K562 (cell line): ENCODE measurements around the gene PITPNB. TPM values are rescaled to one million over a fixed set of nuclear protein-coding genes. Genes with fewer than 3 reads are reported as not detected.

Experiments used
- ATAC-seq: fragments of 200-7000 bp; cut with Tn5 transposase; 3 replicates; pipeline ENCODE4 v1.9.1; 2020; ENCODE audit warnings: moderate library complexity
- BruUV-seq: library from RNA; stranded (reverse); fragments of 400-500 nt; replicated peaks from 2 replicates; lab custom pipeline; 2021; lab: Mats Ljungman, UMichigan
- CTCF ChIA-PET: fragments of 300-600 bp; formaldehyde crosslinking; extraction: SDS; loops from one replicate; lab custom pipeline; 2021; ENCODE audit warnings: low intra/inter-chr PET ratio; lab: Yijun Ruan, JAX
- POLR2A ChIA-PET: fragments of 300-600, 350-650 bp; sonication (Branson Sonifier 250); formaldehyde crosslinking; extraction: SDS; loops from one replicate; lab custom pipeline; 2021; ENCODE audit warnings: antibody characterized with exemption, inconsistent platforms; lab: Yijun Ruan, JAX
- DNase-seq, 4 experiments: peaks; one replicate each; pipeline versions ENCODE4 v3.0.0 to v3.0.0-alpha.2; 2011 to 2018; ENCODE audit warnings: low spot score in 3 of 4, mixed read lengths in 3 of 4; ENCODE audit errors: extremely low read depth in 1 of 4
- FAIRE-seq: peaks from 2 replicates; lab custom pipeline; 2011; peaks lifted over from hg19 to GRCh38; lab: Jason Lieb, UNC
- H2AFZ ChIP-seq: 2 replicates; pipeline ENCODE4 v1.6.0; 2011; ENCODE audit warnings: low read depth, low read length, control low read depth, inconsistent platforms
- H3K27ac ChIP-seq: fragments of 200-600 bp; 3 replicates; pipeline ENCODE4 v1.8.0; 2011; ENCODE audit warnings: low read depth, mild to moderate bottlenecking, control low read depth, inconsistent platforms, low read length, moderate library complexity, mixed read lengths; ENCODE audit errors: extremely low read depth
- H3K27me3 ChIP-seq, 2 experiments: fragments of 300-600 bp in 1 of 2; 2 replicates in 1 of 2; 3 replicates in 1 of 2; pipeline versions ENCODE4 v1.6.0 to v1.8.0; 2011; ENCODE audit warnings: inconsistent platforms in 2 of 2, low read length in 2 of 2, mild to moderate bottlenecking in 1 of 2, mixed read lengths in 1 of 2, moderate library complexity in 1 of 2; ENCODE audit not compliant: control insufficient read depth in 2 of 2, insufficient read depth in 2 of 2
- H3K36me3 ChIP-seq: fragments of 300-600 bp; 3 replicates; pipeline ENCODE4 v1.8.0; 2011; ENCODE audit warnings: mild to moderate bottlenecking, low read length, inconsistent platforms; ENCODE audit not compliant: control insufficient read depth, insufficient read depth
- H3K4me1 ChIP-seq, 2 experiments: fragments of 200-600 bp in 1 of 2; replicated peaks in 1 of 2; 2 replicates in 1 of 2; 3 replicates in 1 of 2; pipeline versions ENCODE4 v1.5.1 to v1.8.0; 2011; ENCODE audit warnings: inconsistent platforms in 2 of 2, low read length in 2 of 2, mild to moderate bottlenecking in 1 of 2, mixed read lengths in 1 of 2, moderate library complexity in 1 of 2; ENCODE audit not compliant: control insufficient read depth in 2 of 2, insufficient read depth in 2 of 2
- H3K4me2 ChIP-seq: 2 replicates; pipeline ENCODE4 v1.6.1; 2011; ENCODE audit warnings: low read length, control low read depth, inconsistent platforms, mixed read lengths; ENCODE audit not compliant: insufficient read depth
- H3K4me3 ChIP-seq: fragments of 200-600 bp; sonication (generic), shearing (Covaris generic); 2 replicates; pipeline ENCODE4 v1.5.1; 2016; ENCODE audit warnings: control low read depth, inconsistent platforms
- H3K79me2 ChIP-seq: fragments of 200-600 bp; 3 replicates; pipeline ENCODE4 v1.8.0; 2011; ENCODE audit warnings: low read length, inconsistent platforms; ENCODE audit not compliant: control insufficient read depth, insufficient read depth
- H3K9ac ChIP-seq, 2 experiments: 2 replicates each; pipeline versions ENCODE4 v1.6.0 to v1.6.1; 2011; ENCODE audit warnings: low read depth in 2 of 2, low read length in 2 of 2, control low read depth in 1 of 2, inconsistent platforms in 1 of 2, mild to moderate bottlenecking in 1 of 2, mixed read lengths in 1 of 2; ENCODE audit not compliant: insufficient read depth in 1 of 2
- H3K9me1 ChIP-seq: one replicate; pipeline ENCODE4 v1.6.0; 2011; ENCODE audit warnings: inconsistent platforms, mild to moderate bottlenecking, low read length, moderate library complexity; ENCODE audit not compliant: control insufficient read depth, insufficient read depth
- H3K9me3 ChIP-seq: replicated peaks from 2 replicates; pipeline ENCODE4 v1.5.1; 2011; ENCODE audit warnings: low read depth, low read length, inconsistent platforms; ENCODE audit not compliant: control insufficient read depth, insufficient read depth
- H4K20me1 ChIP-seq: replicated peaks from 2 replicates; pipeline ENCODE4 v1.6.1; 2011; ENCODE audit warnings: low read length, inconsistent platforms, mixed read lengths; ENCODE audit not compliant: control insufficient read depth, insufficient read depth
- FIP1L1 ChIP-seq: fragments of 200-400 bp; formaldehyde crosslinking; IDR thresholded peaks from 2 replicates; pipeline ENCODE4 v1.6.1; 2018; ENCODE audit warnings: mild to moderate bottlenecking, low read depth, low read length; ENCODE audit not compliant: poor library complexity, severe bottlenecking
- HNRNPH1 ChIP-seq: fragments of 200-400 bp; formaldehyde crosslinking; optimal IDR thresholded peaks from 2 replicates; pipeline ENCODE3; 2017; ENCODE audit warnings: low read depth, mild to moderate bottlenecking, low read length, moderate library complexity
- WGBS: fragments of 100-300 bp; shearing (Covaris generic); methylation state at CpG from one replicate; pipeline ENCODE4 v1.1.6; 2016; ENCODE audit warnings: low coverage, mixed read lengths; ENCODE audit not compliant: insufficient coverage; ENCODE audit errors: missing lambda C conversion rate; 5-methylcytosine and 5-hydroxymethylcytosine counted together
- in situ Hi-C: fragments of 300-500 bp; cut with MboI; formaldehyde crosslinking; loops from 4 replicates; pipeline ENCODE4 v1.15.0; 2018; ENCODE audit warnings: inconsistent platforms, mixed read lengths
- intact Hi-C: fragments of 100-400 bp; cut with micrococcal nuclease; formaldehyde crosslinking; loops from 2 replicates; pipeline ENCODE4 v1.14.2; 2022
- polyA plus RNA-seq, 8 experiments: library from polyadenylated mRNA; depleted of rRNA in 4 of 8; stranded (reverse) in 5 of 8; unstranded in 3 of 8; fragments of >200 nt; fragmentation: Nextera tagmentation in 2 of 8; fragmentation: Illumina TruSeq in 1 of 8; extraction: Ambion mirVana in 2 of 8; extraction: Trizol in 1 of 8; gene quantifications; 2 replicates each; pipeline versions ENCODE4 v1.2.1 to v1.2.3, GENCODE V29; 2011 to 2014; ENCODE audit warnings: inconsistent platforms in 1 of 8, missing spikeins in 1 of 8
- total RNA-seq, 7 experiments: library from RNA; depleted of rRNA in 6 of 7; stranded (reverse); fragments of >200 nt in 6 of 7; fragmentation: Illumina TruSeq in 2 of 7; extraction: Trizol in 2 of 7; gene quantifications; 2 replicates each; pipeline versions ENCODE4 v1.2.1 to v1.2.3, GENCODE V29; 2011 to 2021; ENCODE audit warnings: low replicate concordance in 1 of 7
- TF ChIP-seq, protein P1 (sequence below): sonication (generic); formaldehyde crosslinking; IDR thresholded peaks from 2 replicates; pipeline ENCODE4 v1.8.1; 2023; ENCODE audit warnings: mild to moderate bottlenecking, missing genetic modification reagents

The PITPNB gene
- total and polyA plus RNA-seq, 9 of the 15 experiments (the other 6 are each of a cell fraction or from before 2014, with no cell fraction given) = 13.1 to 52.4 (median 34.7) TPM

DNA sequence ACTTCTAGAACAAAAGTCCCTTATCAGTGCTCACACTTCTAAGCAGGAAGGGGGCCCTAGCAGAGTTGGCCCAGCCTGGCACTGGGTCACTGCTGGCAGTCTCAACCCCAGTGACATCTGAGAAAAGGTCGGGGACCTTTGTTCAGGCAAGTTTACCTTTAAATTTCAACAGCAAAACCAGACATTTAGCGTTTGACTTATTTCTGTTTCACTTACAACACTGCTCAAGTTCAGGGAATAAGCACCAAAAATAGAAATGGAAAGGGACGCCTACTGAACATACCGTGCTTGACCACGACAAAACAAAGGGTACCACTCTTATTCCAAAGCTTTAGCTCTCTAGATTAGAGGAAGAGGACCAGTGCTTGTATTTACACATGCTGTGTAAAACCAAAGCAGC lies 26.2 kb downstream of the PITPNB start:
- no peak overlapping the region for H2AFZ ChIP-seq
- no peak overlapping the region for H3K4me2 ChIP-seq
- intact Hi-C loops = no loop called here
- no peaks in the 10 kb centered on the region for H3K9me1 ChIP-seq
- no peak overlapping the region for H3K9ac ChIP-seq
- H3K36me3 ChIP-seq = peaks cover 93% of the 10 kb centered on the region
- no peak for FAIRE-seq
- TF ChIP-seq HNRNPH1 (no peak), FIP1L1 (no peak)
- TF ChIP-seq, protein P1, sequence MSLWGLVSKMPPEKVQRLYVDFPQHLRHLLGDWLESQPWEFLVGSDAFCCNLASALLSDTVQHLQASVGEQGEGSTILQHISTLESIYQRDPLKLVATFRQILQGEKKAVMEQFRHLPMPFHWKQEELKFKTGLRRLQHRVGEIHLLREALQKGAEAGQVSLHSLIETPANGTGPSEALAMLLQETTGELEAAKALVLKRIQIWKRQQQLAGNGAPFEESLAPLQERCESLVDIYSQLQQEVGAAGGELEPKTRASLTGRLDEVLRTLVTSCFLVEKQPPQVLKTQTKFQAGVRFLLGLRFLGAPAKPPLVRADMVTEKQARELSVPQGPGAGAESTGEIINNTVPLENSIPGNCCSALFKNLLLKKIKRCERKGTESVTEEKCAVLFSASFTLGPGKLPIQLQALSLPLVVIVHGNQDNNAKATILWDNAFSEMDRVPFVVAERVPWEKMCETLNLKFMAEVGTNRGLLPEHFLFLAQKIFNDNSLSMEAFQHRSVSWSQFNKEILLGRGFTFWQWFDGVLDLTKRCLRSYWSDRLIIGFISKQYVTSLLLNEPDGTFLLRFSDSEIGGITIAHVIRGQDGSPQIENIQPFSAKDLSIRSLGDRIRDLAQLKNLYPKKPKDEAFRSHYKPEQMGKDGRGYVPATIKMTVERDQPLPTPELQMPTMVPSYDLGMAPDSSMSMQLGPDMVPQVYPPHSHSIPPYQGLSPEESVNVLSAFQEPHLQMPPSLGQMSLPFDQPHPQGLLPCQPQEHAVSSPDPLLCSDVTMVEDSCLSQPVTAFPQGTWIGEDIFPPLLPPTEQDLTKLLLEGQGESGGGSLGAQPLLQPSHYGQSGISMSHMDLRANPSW = no peak
- H4K20me1 ChIP-seq = no peaks in the 10 kb centered on the region; the same call in 1 of the 2 replicates
- no TSS peak for BruUV-seq
- H3K9me3 ChIP-seq = no peaks in the 10 kb centered on the region
- H3K79me2 ChIP-seq = peaks cover 3% of the 10 kb centered on the region; the same call in 1 of the 3 replicates
- H3K27me3 ChIP-seq = no peaks in the 10 kb centered on the region
- POLR2A ChIA-PET = interaction anchor here (0.6 kb wide), 1 partner anchor 13 kb away, joined by 3 read pairs; no protein-coding TSS in a partner anchor
- H3K4me1 ChIP-seq = no peaks in the 10 kb centered on the region; a peak in 1 of 5 replicates
- no peak for DNase-seq
- ATAC-seq = no peak
- in situ Hi-C loops = loop anchor here (25.0 kb wide), 1 partner anchor 694 kb away; no protein-coding TSS in a partner anchor
- WGBS = 91% methylated on average over 5 of the region's 5 CpGs
- H3K4me3 ChIP-seq = no peak overlapping the region
- CTCF ChIA-PET = no interaction called here
- no peak overlapping the region for H3K27ac ChIP-seq
